HG02678 (cell line): ENCODE results near the gene WDR38.
"Not testable (repeated sequence)": the region's sequence is repeated elsewhere in the genome, so short reads cannot be mapped to it uniquely, and the experiment has no call there.

ENCODE experiments used
- ATAC-seq: cut with Tn5 transposase; IDR thresholded peaks from one replicate; pipeline ENCODE4 v1.9.1; 2021; ENCODE audit warnings: mild to moderate bottlenecking, moderate library complexity; ENCODE audit not compliant: unreplicated experiment

WDR38 gene

DNA sequence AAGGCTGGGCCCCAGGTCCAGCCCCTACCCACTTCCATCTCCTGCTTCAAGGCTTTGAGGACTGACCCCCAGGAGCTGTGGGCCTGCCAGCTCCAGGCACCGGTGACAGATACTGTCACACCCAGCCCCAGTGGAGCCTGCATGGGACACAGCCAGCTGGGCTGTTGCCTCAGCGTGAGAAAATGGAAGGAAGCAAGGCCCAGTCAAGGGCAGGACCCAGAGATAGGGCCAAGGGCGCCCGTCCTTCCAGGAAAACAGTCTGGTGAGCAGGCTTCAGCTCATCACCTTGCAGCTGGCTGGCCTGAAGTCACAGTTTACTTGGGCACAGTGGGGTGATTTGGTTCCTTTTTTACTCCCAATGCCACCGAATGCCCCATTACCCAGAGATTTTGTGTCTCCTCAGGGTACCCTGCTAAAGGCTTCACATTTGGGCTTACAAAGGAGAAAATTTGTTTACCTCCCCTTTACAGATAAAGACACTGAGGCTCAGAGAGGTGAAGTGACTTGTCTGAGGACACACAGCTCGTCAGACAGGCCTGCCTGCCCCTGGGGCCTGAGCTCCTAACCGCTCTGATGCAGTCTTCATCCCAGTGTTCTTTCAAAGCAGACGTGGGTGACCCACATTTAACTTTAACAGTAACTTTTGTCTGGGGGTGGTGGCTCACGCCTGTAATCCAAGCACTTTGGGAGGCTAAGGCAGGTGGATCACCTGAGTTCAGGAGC, 21.5 kb upstream of the WDR38 start:
- ATAC-seq = no peak

DNA sequence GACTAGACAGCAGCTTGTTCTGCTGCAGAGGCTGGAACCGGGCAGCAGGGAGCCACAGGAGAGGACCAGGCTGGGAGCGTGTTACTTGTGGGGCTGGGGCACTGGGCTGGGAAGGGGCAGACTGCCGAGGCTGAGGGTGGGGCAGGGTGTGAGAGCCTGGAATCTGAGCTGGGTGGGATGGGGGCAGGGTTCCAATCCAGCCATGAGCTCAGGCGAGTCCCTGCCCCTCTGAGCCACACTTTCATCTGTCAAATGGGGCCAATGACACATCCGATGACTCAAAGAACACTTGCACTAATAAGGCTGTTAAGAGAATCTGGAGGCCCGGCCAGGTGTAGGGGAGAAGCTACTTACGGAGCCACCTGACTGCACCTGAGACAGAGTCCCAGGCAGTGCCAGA, 18.7 kb upstream of the WDR38 start:
- no peak for ATAC-seq

DNA sequence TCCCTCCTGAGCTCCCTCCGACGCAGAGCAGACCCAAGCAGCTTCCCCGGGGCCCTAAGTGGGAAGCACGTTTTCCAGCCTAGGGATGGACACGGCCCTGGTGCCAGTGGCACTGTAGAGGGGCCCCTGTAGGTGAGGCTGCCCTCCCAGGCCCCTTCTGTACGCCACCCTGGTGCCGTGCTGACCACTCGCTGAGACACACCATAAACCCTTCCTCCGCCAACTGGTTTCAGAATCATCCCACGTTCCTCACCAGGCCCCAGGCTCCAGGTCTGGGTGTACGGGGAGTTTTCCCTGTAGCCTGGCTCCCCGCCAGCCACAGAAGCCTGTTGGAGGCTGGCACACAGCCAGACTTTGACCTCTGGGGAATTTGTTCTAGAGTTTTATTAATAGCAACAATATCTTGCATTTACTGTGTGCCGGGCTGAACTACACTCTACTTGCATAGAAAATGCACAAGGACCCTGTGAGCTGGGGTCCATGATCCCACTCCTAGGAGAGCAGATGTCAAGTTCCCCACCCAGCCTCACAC, 18.2 kb upstream of the WDR38 start:
- ATAC-seq = no peak

GRCh38 chr9:124838132-124838531, 15.1 kb upstream of the WDR38 start:
- ATAC-seq = not testable (repeated sequence)

DNA sequence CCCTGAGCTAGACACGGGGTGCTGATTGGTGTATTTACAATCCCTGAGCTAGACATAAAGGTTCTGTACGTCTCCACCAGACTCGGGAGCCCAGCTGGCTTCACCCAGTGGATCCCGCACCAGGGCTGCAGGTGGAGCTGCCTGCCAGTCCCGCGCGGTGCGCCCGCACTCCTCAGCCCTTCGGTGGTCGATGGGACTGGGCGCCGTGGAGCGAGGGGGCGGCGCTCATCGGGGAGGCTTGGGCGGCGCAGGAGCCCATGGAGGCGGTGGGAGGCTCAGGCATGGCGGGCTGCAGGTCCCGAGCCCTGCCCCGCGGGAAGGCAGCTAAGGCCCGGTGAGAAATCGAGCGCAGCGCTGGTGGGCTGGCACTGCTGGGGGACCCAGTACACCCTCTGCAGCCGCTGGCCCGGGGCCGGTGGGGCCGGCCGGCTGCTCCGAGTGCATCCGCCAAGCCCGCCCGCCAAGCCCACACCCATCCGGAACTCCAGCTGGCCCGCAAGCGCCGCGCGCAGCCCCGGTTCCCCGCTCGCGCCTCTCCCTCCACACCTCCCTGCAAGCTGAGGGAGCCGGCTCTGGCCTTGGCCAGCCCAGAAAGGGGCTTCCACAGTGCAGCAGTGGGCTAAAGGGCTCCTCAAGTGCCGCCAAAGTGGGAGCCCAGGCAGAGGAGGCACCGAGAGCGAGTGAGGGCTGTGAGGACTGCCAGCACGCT, 14.5 kb upstream of the WDR38 start:
- ATAC-seq = not testable (repeated sequence)

DNA sequence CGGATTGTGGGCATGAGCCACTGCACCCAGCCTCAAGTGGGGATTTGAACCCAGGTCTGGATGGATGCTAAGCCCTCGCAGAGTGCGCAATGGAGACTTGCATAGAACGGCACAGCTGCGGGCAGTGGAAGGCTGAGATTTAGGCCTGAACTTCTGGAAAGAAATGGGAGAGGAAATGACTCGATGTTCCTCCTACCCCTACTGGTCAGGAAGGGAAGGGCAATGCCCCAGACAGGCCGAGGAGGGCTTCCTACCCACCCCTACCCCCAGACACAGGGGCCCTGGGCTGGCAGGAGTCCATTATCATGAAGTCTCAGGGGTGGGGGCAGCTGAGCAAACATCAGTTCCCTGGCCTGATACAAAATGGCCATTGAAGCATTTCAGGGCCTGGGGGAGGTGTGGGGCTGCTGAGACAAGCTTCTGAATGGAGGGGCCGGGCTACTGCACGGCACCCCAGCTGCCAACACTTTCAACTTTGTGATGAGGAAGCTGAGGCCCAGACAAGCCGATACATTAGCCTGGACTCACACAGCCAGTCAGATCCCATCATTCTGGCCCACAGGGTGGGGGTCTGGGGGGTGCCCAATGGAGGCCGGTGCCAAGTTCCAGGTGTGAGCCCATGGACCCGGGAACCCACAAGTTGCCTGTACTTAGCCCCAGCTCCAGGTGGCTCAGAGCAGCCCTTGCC, 13.5 kb upstream of the WDR38 start:
- no peak for ATAC-seq

- no peak for ATAC-seq
Measured at GRCh38 chr9:124840300-124840833, 12.9 kb upstream of the WDR38 start.

DNA sequence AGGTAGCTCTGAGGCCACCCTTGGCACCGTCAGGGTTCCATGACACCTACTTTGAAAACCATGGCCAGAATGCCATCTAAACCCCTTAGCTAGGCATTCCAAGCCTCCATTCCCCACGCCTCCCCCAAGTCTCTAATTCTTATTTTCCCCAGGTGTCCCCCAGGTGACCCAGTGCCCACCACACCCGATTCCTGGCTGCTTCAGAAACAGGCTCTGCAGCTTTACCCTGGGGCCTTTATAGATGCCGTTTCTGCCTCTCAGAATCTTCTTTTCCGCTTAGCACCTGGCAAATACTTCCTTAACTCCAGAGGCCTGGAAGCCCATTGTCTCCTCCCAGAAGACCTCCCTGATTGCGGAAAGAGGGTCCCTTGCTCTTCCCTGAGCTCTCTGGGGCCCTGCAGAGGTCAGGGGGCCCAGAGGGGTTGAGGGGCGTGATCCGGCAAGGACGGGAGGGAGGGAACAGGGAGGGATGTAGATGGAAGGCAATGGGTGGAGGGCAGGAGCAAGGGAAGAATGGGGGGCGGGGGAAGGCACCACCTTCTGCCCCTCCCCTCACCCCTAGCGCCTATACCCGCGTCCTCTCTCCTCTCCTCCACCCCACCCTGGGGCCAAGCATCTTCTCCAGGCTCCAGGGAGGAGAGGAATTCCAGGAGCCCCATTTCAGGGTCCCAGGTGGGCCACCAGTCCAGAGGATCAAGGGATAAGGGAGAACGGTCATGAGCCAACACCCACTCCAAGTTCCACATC, 12.0 kb upstream of the WDR38 start:
- ATAC-seq = no peak

DNA sequence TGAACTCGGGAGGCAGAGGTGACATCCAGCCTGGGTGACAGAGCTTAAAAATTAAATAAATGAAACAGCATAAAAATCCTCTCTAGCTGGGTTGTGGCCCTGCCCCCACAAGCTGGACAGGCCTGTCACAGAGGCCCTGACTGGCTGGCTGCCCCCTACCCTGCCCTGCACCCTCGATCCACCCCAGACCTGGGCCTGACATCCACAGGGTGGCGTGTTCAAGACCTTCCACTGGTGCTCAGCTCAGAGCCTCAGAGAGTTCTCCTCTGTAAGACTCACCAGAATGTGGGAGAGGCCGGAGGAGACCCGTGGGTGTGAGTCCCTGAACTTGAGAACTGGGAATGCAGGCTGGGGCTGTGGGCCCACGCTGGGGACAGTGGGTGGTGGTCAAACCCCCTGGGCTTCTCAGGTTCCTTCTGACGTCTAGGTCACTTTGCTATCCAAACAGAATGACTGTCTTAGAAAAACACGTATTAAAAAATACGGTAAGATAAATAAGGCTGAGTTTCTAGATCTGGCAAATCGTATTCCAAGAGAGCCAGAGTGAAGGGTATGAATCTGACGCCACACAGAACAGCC, 9.7 kb upstream of the WDR38 start:
- ATAC-seq = no peak

DNA sequence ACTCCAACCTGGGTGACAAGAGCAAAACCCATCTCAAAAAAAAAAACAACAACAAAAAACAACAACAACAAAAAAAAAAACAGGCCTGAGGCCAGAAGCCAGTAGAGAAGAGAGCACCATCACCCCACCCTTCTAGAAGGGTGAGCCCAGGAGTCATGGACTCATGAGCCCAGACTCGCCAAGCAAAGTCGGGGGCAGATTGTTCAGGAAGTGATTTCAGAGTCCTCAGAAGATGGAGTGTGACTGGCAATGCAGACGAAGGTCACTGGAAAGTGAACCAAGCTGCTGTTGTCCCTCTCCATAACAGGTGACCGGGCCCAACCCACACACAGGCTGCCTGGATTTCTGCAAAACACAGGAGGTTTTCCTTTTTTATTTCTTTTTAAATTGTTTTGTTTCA, 9.0 kb upstream of the WDR38 start:
- no peak for ATAC-seq

DNA sequence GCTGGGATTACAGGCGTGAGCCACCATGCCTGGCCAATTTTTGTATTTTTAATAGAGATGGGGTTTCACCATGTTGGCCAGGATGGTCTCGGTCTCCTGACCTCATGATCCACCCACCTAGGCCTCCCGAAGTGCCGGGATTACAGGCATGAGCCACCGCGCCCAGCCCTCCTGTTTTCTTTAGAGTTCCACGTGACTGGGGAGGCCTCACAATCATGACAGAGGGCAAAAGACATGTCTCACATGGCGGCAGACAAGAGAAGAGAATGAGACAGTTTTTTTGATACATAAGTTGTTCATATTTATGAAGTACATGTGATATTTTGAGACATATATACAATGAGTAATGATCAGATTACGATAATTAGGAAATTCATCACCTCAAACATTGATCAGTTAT, 6.8 kb upstream of the WDR38 start:
- ATAC-seq = not testable (repeated sequence)

DNA sequence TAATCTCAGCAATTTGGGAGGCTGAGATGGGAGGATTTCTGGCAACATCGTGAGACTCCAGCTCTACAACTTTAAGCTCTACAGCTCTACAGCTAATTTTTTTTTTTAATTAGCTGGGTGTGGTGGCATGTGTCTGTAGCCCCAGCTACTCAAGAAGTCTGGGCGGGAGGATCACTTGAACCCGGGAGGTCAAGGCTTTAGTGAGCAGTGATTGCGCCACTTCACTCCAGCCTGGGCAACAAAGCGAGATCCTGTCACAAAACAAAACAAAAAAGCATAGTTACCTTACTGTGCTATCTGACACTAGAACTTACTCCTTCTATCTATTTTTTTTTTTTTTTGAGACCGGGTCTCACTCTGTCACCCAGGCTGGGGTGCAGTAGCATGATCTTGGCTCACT, 6.3 kb upstream of the WDR38 start:
- ATAC-seq = no peak

GRCh38 chr9:124849801-124850200, 3.5 kb upstream of the WDR38 start:
- ATAC-seq = no peak

DNA sequence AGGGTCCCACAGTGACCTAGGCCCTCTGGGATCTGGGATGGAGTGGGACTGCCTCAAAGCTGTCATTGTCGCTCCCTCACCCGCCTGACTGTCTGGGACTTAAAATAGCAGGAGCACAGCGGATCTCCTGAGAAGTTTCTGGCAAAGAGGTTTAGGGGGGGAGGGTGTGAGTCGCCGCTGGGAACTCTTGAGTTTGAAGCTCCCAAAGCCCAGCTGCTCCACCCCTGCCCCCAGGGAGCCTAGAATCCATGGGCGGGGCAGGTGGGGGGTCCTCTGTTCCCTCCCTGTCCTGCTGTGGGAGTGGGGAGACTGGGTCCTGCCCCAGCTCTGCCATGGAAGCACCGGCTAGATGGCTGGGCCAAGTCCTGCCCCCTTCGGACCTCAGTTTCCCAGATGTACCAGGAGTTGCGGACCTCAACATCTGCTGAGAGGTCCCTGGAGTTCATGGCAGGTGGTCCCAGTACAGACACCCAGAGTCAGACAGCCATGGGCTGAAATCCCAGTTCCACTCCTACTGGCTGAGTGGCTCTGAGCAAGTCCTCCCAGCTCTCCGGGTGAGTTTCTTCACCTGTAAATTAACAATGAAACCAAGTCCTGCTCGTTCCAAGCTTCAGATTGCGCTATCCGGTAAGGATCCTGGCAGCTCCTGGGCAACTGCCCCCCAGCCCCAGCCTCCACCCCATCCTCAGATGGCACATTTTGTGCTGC, 985 bp upstream of the WDR38 start:
- ATAC-seq = no peak

DNA sequence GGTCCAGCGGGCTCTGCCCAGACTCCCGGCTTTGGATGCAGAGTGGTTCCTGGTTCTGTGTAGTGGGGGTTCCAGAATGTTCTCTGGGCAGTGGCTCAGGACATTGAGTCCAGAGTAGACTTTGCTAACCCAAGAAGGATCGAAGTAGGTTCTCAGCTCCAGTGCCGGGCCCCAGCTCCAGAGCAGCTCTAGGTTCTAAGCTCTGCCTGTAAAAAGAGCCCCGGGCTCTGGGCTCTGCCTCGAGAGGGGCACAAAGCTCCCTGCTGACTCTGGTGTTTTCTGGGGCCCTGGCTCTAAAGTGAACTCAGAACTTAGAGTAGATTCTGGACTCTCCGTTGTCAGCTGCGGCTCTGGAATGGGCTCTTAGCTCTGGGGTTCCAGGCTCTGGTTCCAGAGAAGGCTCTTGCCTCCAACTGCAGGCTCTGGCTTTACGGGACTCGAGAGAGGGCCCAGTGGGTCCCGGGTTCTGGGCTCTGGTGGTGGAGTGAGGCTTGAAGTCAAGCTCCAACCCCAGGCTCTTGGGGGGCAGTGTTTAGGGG, 414 bp downstream of the WDR38 start:
- no peak for ATAC-seq

DNA sequence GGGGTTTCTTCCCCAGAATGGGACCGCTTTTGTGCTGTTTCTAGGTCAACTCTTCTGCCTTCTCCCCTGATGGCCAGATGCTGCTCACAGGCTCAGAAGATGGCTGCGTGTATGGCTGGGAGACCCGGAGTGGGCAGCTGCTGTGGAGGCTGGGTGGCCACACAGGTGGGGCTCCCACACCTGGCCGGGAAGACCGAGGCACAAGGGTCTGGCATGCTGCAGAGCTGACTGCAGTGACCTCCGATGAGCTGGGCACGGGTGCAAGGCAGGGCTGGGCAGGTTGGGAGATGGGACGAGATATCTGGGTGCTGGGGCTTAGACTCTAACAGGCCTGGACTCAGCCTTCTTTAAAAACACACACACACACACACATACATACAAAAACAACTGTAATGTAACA, 901 bp downstream of the WDR38 start:
- ATAC-seq = no peak

DNA sequence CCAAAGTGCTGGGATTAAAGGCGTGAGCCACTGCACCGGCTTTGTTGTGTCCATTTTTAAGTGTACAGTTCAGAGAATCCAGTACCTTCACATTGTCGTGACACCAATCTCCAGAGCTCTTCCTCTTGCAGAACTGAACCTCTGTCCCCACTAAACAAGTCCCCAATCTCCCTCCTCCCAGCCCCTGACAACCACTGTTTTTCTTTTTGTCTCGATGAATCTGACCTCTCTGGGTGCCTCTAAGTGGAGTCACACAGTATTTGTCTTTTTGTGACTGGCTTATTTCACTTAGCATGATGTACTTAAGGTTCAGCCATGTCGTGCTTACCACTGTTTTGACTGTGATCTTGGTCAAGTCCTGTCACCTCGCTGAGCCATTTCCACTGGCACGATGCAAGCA, 1.6 kb downstream of the WDR38 start:
- no peak for ATAC-seq

GRCh38 chr9:124855566-124855943, 2.3 kb downstream of the WDR38 start:
- no peak for ATAC-seq

DNA sequence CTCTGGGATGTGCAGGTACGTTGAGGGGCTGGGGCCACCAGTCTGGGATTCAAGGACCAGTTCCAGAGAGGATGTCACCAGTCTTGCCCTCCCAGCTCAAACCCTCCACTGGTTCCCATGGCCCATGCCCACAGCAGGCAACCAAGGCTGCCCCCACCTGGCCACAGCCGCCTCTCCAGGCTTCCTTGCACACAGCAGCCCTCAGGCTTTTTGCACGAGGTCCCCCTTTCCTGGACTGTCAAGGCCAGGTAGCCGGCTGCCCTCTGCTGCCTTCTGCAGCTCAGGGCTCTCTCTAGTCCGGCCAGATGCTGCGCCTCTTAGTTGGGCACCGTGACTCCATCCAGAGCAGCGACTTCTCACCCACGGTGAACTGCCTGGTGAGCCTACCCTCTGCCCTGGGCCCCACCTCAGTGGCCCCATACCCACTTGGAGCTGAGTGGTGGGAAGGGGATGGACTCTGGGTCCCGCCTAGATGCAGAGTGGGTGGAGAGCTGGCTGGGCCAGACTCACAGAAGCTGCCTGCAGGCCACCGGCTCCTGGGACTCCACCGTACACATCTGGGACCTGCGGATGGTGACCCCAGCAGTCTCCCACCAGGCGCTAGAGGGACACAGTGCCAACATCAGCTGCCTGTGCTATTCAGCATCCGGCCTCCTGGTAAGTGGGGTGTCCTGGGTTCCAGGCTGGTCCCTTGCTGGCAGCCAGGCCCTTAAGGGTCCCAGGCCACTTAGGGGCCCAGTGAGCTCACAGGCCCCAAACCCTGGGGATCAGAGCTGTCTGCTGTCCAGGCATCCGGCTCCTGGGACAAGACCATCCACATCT, 2.9 kb downstream of the WDR38 start:
- ATAC-seq = no peak
